Esophagus muscularis mucosa (tissue), 4 donors: ENCODE results near the gene RELA. TPM values are rescaled to one million over a fixed set of nuclear protein-coding genes. Genes with fewer than 3 reads are reported as not detected.

Source experiments
- DNase-seq: peaks from one replicate; pipeline ENCODE4 v3.0.0-alpha.2; 2017; ENCODE audit errors: extremely low spot score
- H3K27ac ChIP-seq, 4 donors: fragments of 200-600 bp; sonication (generic); replicated peaks in 1 of 4; 1 replicate in 3 of 4; 2 replicates in 1 of 4; pipeline ENCODE4 v1.5.1; 2016 to 2019; ENCODE audit warnings: mild to moderate bottlenecking in 1 of 4
- H3K27me3 ChIP-seq, 4 donors: fragments of 200-600 bp; sonication (generic); one replicate each; pipeline versions ENCODE4 v1.5.1 to v1.6.0; 2016 to 2019
- H3K36me3 ChIP-seq, 4 donors: fragments of 200-600 bp; sonication (generic); one replicate each; pipeline ENCODE4 v1.5.1; 2016 to 2019
- H3K4me1 ChIP-seq, 4 donors: fragments of 200-600 bp; sonication (generic); one replicate each; pipeline ENCODE4 v1.5.1; 2016 to 2019
- H3K4me3 ChIP-seq, 4 donors: fragments of 200-600 bp; sonication (generic); 1 replicate in 2 of 4; 2 replicates in 2 of 4; pipeline ENCODE4 v1.5.1; 2016 to 2019; ENCODE audit warnings: mild to moderate bottlenecking in 4 of 4, moderate library complexity in 1 of 4
- H3K9me3 ChIP-seq, 4 donors: fragments of 200-600 bp; sonication (generic); 1 replicate in 3 of 4; 2 replicates in 1 of 4; pipeline ENCODE4 v1.5.1; 2016 to 2019
- CTCF ChIP-seq, 3 experiments: fragments of 200-600 bp in 2 of 3; fragments of 450-650 bp in 1 of 3; sonication (generic) in 2 of 3; IDR thresholded peaks; one replicate each; pipeline ENCODE4 v1.5.1; 2017 to 2019; ENCODE audit warnings: antibody characterized with exemption in 3 of 3, mild to moderate bottlenecking in 2 of 3, moderate library complexity in 1 of 3
- EP300 ChIP-seq: sonication (generic); formaldehyde crosslinking; IDR thresholded peaks from one replicate; pipeline ENCODE4 v1.6.1; 2017; ENCODE audit warnings: antibody characterized with exemption
- POLR2A ChIP-seq: fragments of 450-650 bp; IDR thresholded peaks from one replicate; pipeline ENCODE4 v1.6.1; 2017; ENCODE audit warnings: antibody characterized with exemption, moderate library complexity, mild to moderate bottlenecking, low read depth
- POLR2AphosphoS5 ChIP-seq, 2 donors: sonication (generic); formaldehyde crosslinking; IDR thresholded peaks; one replicate each; pipeline ENCODE4 v1.6.1; 2017; ENCODE audit warnings: antibody characterized with exemption in 2 of 2
- WGBS: methylation state at CpG from one replicate; pipeline ENCODE4 v1.1.5; 2018; 5-methylcytosine and 5-hydroxymethylcytosine counted together
- intact Hi-C: fragments of 100-400 bp; cut with DNase I; formaldehyde crosslinking; loops from one replicate; pipeline ENCODE4 v1.15.1; 2023
- small RNA-seq, 3 donors: library from RNA; depleted of rRNA; stranded (forward); fragments of <200 nt; gene quantifications; one replicate each; pipeline ENCODE3, GENCODE V24; 2016
- total RNA-seq, 4 donors: library from RNA; depleted of rRNA; stranded (reverse); fragments of >200 nt; gene quantifications; one replicate each; pipeline versions ENCODE4 v1.1.0 to v1.2.1, GENCODE V29; 2016

Gene RELA
- total RNA-seq, 4 donors from 2014 or later, result 51.5 to 84.6 (median 82.1) TPM

- 46% methylated on average over 3 of the region's 3 CpGs for WGBS
- Histone ChIP-seq H3K36me3 (peaks cover 20 to 65% (median 56%) of the 10 kb centered on the region in 4 donors), H3K27ac (peak overlapping the region; percentile 87 to 97 (median 96)), H3K9me3 (no peaks in the 10 kb centered on the region), H3K4me1 (peaks cover 60 to 84% (median 79%) of the 10 kb centered on the region in 4 donors), H3K4me3 (no peak overlapping the region), H3K27me3 (no peaks in the 10 kb centered on the region)
- intact Hi-C loops, result no loop called here
- DNase-seq, result no peak
- TF ChIP-seq CTCF (IDR thresholded peaks at IDR 0.05) (no peak), EP300 (no peak), POLR2A (no peak), POLR2AphosphoS5 (IDR thresholded peaks at IDR 0.05) (no peak)
These were observed 53.5 kb downstream of the RELA start for GRCh38 chr11:65609229-65609628.

DNA sequence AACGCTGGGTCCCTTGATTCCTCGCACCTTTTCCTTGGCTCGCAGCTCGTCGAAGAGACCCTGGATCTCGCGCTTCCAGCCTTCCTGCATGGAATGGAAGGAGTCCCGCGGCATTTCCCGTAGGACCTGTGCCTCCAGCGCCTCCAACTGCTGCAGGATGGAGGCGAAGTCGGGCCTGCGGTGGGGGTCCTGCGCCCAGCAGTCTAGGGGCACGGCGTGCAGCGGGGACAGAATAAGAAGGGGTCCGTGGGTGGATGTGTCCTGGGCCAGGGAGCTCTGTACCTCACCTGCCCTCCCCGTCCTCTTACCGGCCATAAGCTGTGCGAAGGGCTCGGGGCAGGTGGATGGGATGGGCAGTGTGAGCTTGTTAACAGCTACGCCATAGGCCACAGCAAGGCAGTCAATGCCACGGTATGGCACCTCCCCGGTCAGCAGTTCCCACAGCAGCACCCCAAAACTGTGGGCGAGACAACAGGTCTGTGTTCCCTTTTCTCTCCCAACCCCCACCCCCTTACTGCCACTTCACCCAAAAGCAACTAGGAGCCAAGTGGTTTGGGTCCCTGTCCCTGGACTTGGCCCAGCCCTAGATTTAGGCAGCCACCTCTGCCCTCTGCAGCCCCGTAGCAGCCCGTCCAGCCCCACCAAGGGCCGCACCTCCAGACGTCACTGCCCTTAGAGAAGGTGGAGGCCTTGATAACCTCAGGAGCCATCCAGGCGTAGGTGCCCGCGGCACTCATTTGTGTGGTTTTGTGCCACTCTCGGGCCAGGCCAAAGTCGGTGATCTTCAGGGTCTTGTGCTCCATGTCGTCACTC, 54.9 kb downstream of the RELA start:
- Histone ChIP-seq H3K27ac (peak overlapping the region; percentile 68 to 96 (median 83)), H3K4me1 (peaks cover 54 to 74% (median 69%) of the 10 kb centered on the region in 4 donors), H3K27me3 (no peaks in the 10 kb centered on the region), H3K36me3 (peaks cover 25 to 77% (median 69%) of the 10 kb centered on the region in 4 donors), H3K4me3 (peak overlapping the region; percentile 44 to 50 (median 46)), H3K9me3 (no peaks in the 10 kb centered on the region)
- no peak for TF ChIP-seq POLR2A
- TF ChIP-seq CTCF (IDR thresholded peaks at IDR 0.05), result no peak
- TF ChIP-seq POLR2AphosphoS5 (IDR thresholded peaks at IDR 0.05), result no peak
- no peak for TF ChIP-seq EP300
- no peak for DNase-seq
- 77% methylated on average over 23 of the region's 37 CpGs for WGBS
- intact Hi-C loops, result no loop called here

DNA sequence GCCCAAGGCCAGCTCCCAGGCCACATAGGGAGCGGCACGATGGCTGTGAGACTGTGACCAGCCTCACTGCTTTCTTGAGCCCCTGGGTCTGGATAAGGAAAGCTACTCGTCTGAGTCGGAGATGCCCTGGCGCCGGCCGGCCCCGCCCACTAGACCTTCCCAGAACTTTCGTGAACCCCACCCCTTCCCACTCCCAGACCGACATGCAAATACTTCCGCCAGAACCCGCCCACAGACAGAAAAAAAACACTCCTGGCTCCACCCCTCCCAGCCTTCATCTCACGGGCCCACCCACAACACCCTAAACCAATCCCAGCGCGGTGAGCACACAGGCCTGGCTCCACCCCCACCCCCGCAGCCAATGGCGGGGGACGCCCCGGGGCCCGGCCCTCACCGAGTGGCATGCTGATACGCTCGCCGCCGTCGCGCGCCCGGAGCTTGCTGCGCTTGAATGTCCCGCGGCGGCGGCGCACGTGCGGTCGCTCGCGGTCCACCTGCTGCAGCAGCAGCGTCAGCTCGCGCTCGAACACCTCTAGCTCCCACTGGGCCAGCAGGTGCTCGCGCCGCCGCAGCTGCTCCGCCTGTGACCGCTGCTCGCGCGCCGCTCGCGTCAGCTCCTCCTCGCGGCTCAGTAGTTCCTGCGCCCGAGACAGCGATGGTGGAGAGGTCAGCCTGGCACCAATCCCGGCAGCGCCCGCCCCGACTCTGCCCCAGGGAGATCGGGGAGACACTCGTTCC, 55.7 kb downstream of the RELA start:
- Histone ChIP-seq H3K27ac (peak overlapping the region; percentile 83 to 96 (median 84)), H3K27me3 (no peaks in the 10 kb centered on the region), H3K4me1 (peaks cover 47 to 66% (median 62%) of the 10 kb centered on the region in 4 donors), H3K4me3 (peak overlapping the region; percentile 44 to 50 (median 46)), H3K9me3 (no peaks in the 10 kb centered on the region), H3K36me3 (peaks cover 25 to 77% (median 69%) of the 10 kb centered on the region in 4 donors)
- TF ChIP-seq EP300 (peak; percentile 58), POLR2AphosphoS5 (IDR thresholded peaks at IDR 0.05) (peak; percentile 69 to 74), CTCF (IDR thresholded peaks at IDR 0.05) (no peak)
- intact Hi-C loops, result no loop called here
- peak; percentile 99 for DNase-seq
- WGBS, result 40% methylated on average over 14 of the region's 67 CpGs

GRCh38 chr11:65604258-65604657, 58.5 kb downstream of the RELA start:
- Histone ChIP-seq H3K27me3 (no peaks in the 10 kb centered on the region), H3K9me3 (no peaks in the 10 kb centered on the region), H3K27ac (peak overlapping the region in 1 of 4 donors; percentile 96), H3K4me1 (peaks cover 23 to 38% (median 34%) of the 10 kb centered on the region in 4 donors), H3K36me3 (peaks cover 25 to 91% (median 78%) of the 10 kb centered on the region in 4 donors), H3K4me3 (no peak overlapping the region)
- TF ChIP-seq CTCF (IDR thresholded peaks at IDR 0.05), result no peak
- TF ChIP-seq EP300, result no peak
- no peak for TF ChIP-seq POLR2AphosphoS5 (IDR thresholded peaks at IDR 0.05)
- TF ChIP-seq POLR2A, result no peak
- intact Hi-C loops, result no loop called here
- DNase-seq, result no peak
- 100% methylated on average over 1 of the region's 1 CpG for WGBS

Small RNA genes within 50 kb of the gene (small RNA-seq; reads per million reads assigned to genes)
- 0 to 0.17 (median 0.08) reads per million in 3 donors for gene MIR4489
- 0.17 to 0.19 (median 0.17) reads per million in 3 donors for gene MIR4690
- 0 reads per million in 3 donors for gene RN7SL309P

Other genes starting within 250 kb of the RELA start
- gene NEAT1, start 240.1 kb downstream of the RELA start, total RNA-seq, result 100 to 1,000 TPM in 2 of 4 donors, 10 to 100 TPM in 2; 42.8 to 181 (median 96.0) TPM
- gene MALAT1, start 163.9 kb downstream of the RELA start, total RNA-seq, result over 10,000 TPM in 1 of 4 donors, 1,000 to 10,000 TPM in 3; 2,724 to 15,405 (median 5,373) TPM
- gene SCYL1, start 137.8 kb downstream of the RELA start, total RNA-seq, result 100 to 1,000 TPM in 2 of 4 donors, 10 to 100 TPM in 2; 74.3 to 115 (median 104) TPM
- 100 to 1,000 TPM; 107 to 208 (median 137) TPM for gene LTBP3, start 104.6 kb downstream of the RELA start, total RNA-seq
- 10 to 100 TPM; 43.6 to 77.3 (median 63.3) TPM for gene ZNRD2, start 92.4 kb downstream of the RELA start, total RNA-seq
- gene FAM89B, start 90.4 kb downstream of the RELA start, total RNA-seq, result 10 to 100 TPM; 47.9 to 90.4 (median 75.0) TPM
- gene EHBP1L1, start 86.9 kb downstream of the RELA start, total RNA-seq, result 100 to 1,000 TPM; 186 to 472 (median 293) TPM
- 1 to 10 TPM in 3 of 4 donors, under 1 TPM in 1; 0.99 to 1.2 (median 1.2) TPM for gene KCNK7, start 67.1 kb downstream of the RELA start, total RNA-seq
- gene MAP3K11, start 48.7 kb downstream of the RELA start, total RNA-seq, result 10 to 100 TPM; 29.9 to 41.7 (median 37.6) TPM
- 10 to 100 TPM; 21.4 to 43.1 (median 27.1) TPM for gene PCNX3, start 47.1 kb downstream of the RELA start, total RNA-seq
- gene SIPA1, start 24.8 kb downstream of the RELA start, total RNA-seq, result 10 to 100 TPM; 40.7 to 56.3 (median 45.8) TPM
- 10 to 100 TPM; 66.4 to 77.1 (median 68.3) TPM for gene KAT5, start 49.3 kb upstream of the RELA start, total RNA-seq
- 100 to 1,000 TPM in 1 of 4 donors, 10 to 100 TPM in 3; 72.1 to 137 (median 80.9) TPM for gene RNASEH2C, start 57.9 kb upstream of the RELA start, total RNA-seq
- 10 to 100 TPM; 15.0 to 28.0 (median 24.2) TPM for gene AP5B1, start 118.1 kb upstream of the RELA start, total RNA-seq
- not detected for gene OVOL1, start 124.1 kb upstream of the RELA start, total RNA-seq
- under 1 TPM; 0.33 to 0.78 (median 0.41) TPM for gene SNX32, start 171.0 kb upstream of the RELA start, total RNA-seq
- 100 to 1,000 TPM; 610 to 793 (median 738) TPM for gene CFL1, start 195.3 kb upstream of the RELA start, total RNA-seq
- 10 to 100 TPM; 42.2 to 74.2 (median 58.3) TPM for gene MUS81, start 197.5 kb upstream of the RELA start, total RNA-seq
- 100 to 1,000 TPM in 1 of 4 donors, 10 to 100 TPM in 3; 71.8 to 111 (median 82.2) TPM for gene EFEMP2, start 209.9 kb upstream of the RELA start, total RNA-seq
- gene CTSW, start 216.9 kb upstream of the RELA start, total RNA-seq, result 1 to 10 TPM in 3 of 4 donors, under 1 TPM in 1; 0.83 to 2.7 (median 1.5) TPM
- 10 to 100 TPM; 33.2 to 74.3 (median 48.6) TPM for gene FIBP, start 225.6 kb upstream of the RELA start, total RNA-seq
- gene CCDC85B, start 227.8 kb upstream of the RELA start, total RNA-seq, result 10 to 100 TPM; 63.5 to 99.5 (median 84.6) TPM
- 10 to 100 TPM in 1 of 4 donors, 1 to 10 TPM in 2, not detected in 1; 3.2 to 47.2 (median 8.7) TPM for gene FOSL1, start 237.5 kb upstream of the RELA start, total RNA-seq